Adipocyte (in vitro differentiated cells): ENCODE measurements around the gene MCM7.
"Not testable (repeated sequence)": the region's sequence is repeated elsewhere in the genome, so short reads cannot be mapped to it uniquely, and the experiment has no call there.

Experiments used
- DNase-seq: peaks from one replicate; pipeline ENCODE4 v3.0.0-alpha.2; 2015; ENCODE audit warnings: low read depth
- H3K27me3 ChIP-seq: replicated peaks from 2 replicates; pipeline ENCODE4 v1.7.0; 2013; ENCODE audit warnings: mild to moderate bottlenecking, low read length, moderate library complexity; ENCODE audit not compliant: control insufficient read depth, insufficient read depth
- H3K36me3 ChIP-seq: 2 replicates; pipeline ENCODE4 v1.7.0; 2013; ENCODE audit warnings: low read length, mild to moderate bottlenecking, moderate library complexity; ENCODE audit not compliant: control insufficient read depth, insufficient read depth, severe bottlenecking
- H3K4me1 ChIP-seq: 2 replicates; pipeline ENCODE4 v1.7.0; 2013; ENCODE audit warnings: mild to moderate bottlenecking, low read length, moderate library complexity; ENCODE audit not compliant: control insufficient read depth, insufficient read depth
- H3K4me3 ChIP-seq: 2 replicates; pipeline ENCODE4 v1.7.0; 2013; ENCODE audit warnings: mild to moderate bottlenecking, low read length, moderate library complexity
- H3K9ac ChIP-seq: 2 replicates; pipeline ENCODE4 v1.7.0; 2013; ENCODE audit warnings: mild to moderate bottlenecking, low read length, moderate library complexity
- H3K9me3 ChIP-seq: 2 replicates; pipeline ENCODE4 v1.7.0; 2013; ENCODE audit warnings: mild to moderate bottlenecking, low read length, moderate library complexity; ENCODE audit not compliant: control insufficient read depth

The MCM7 gene

DNA sequence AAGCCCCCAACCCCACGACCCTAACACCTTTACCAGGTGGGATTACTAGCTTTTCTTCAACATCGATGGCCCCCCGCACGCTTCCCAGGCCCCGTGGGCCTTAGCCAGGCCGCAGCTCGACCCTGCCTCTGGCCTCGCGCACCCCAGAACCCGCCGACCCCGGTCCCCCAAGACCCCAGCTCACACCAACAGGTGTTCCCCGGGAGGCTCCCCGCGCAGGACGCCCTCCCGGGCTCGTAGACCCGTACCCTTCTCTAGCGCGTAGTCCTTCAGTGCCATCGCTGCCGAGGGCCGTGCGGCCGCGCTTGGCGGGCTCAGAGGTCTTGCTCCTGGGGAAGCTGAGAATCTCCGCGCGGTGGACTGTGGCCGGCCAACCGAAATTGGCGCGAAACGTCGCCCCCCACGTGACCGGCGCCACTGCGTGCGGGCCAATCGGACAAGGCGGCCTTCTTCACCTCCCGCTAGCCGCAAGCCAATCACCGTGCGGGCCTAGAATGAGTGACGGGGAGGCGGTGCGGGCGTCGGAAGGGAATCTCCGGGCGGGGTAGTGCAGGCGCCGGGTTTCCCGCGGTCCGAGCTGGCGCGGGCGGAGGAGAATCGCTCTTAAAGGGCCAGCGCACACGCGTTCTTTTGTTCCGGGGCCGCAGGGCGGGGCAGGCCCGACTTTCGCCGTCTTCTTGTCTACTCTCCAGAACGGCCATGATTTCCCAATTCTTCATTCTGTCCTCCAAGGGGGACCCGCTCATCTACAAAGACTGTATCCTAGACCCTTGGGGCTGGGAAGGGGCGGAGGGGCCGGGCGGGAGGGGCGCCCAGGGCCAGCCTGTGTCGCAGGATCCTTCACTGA is at the start of gene MCM7, which contains the start of gene AP4M1:
MCM7 (minus strand) TSS at position 382 of the 847 bp plus-strand sequence; CDS start at position 279, 103 bp downstream.
AP4M1 (plus strand) TSS at position 628 of the 847 bp plus-strand sequence; CDS start at position 700, 72 bp downstream.
- Histone ChIP-seq H3K36me3 (peaks cover 38% of the 10 kb centered on the region), H3K9ac (peak within 1 kb of the TSS; percentile 85), H3K9me3 (no peaks in the 10 kb centered on the region), H3K27me3 (no peaks in the 10 kb centered on the region), H3K4me1 (peaks cover 16% of the 10 kb centered on the region), H3K4me3 (peak within 1 kb of the TSS; percentile 86)
- DNase-seq, result peak; percentile 99

DNA sequence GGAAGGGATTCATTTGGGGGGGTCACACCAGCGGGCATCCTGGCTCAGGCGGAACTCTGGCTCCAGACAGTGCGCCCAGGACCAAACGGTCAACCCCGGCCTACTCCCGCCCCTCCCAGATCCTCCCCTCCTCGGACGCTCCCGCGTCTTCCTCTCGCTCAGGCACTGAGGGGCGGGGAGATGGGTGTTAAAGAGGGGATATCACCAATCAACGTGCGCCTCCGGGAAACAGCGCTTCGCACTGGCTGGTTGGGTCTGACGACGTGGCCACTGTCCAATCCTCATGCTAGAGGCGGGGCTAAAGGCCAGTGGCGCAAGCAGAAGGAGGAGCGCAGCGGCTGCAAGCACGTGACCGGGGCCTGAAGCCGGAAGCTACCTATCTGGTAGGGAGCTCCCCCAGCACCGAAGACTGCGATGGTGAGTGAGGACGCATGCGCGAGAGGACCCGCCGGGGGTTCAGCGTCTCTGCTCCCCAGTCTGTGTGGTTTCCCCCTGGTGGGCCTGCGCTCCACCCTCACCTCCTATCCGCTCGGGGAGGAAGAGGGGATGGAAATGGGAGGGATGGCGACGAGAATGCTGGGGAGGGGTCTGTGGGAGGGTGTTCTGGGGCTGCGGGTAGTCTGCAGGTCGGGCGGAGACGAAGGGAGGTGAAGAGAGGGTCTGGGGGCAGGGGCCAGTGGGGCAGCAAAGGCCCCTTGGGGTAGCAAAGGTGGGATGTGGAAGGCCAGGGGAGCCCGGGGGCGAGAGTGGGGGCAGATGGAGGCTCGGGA is 47.5 kb upstream of the MCM7 start, which contains the start of gene LAMTOR4:
LAMTOR4 (plus strand) TSS at position 360 of the 770 bp plus-strand sequence; CDS start at position 415, 55 bp downstream.
- Histone ChIP-seq H3K9ac (peak within 1 kb of the TSS; percentile 94), H3K4me1 (peaks cover 16% of the 10 kb centered on the region), H3K36me3 (peaks cover 7% of the 10 kb centered on the region), H3K4me3 (peak within 1 kb of the TSS; percentile 95), H3K9me3 (no peaks in the 10 kb centered on the region), H3K27me3 (no peaks in the 10 kb centered on the region)
- DNase-seq, result peak; percentile 99

DNA sequence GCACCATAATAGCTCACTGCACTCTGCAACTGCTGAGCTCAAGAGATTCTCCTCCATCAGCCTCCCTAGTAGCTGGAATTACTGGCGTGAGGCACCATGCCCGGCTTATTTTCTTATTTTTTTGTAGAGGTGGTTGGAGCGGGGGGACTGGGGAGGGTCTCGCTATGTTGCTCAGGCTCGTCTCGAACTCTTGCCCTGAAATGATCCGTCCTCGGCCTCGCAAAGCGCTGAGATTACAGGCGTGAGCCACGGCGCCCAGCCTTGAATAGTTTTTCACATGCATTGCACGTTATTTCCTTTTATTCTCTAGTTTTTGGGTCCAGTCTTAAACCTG is 47.0 kb upstream of the MCM7 start:
- no peaks in the 10 kb centered on the region for H3K9me3 ChIP-seq
- peaks cover 15% of the 10 kb centered on the region for H3K4me1 ChIP-seq
- H3K27me3 ChIP-seq, result no peaks in the 10 kb centered on the region
- DNase-seq, result no peak
- H3K9ac ChIP-seq, result peak overlapping the region; percentile 76
- peak overlapping the region; percentile 95 for H3K4me3 ChIP-seq
- peaks cover 1% of the 10 kb centered on the region for H3K36me3 ChIP-seq

DNA sequence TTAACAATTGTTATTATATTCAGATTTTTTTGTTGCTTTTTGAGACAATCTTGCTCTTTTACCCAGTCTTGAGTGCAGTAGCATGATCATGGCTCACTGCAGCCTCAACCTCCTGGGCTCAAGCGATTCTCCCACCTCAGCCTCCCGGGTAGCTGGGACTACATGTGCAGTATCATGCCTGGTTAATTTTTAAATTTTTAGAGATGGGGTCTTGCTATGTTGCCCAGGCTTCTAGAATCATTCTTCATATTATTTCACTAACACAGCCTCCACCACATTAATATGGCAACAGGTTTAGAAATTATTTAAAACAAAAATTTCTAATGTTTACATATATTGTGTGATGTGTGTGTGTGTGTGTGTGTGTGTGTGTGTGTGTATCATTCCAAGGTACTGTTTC is 46.1 kb upstream of the MCM7 start:
- Histone ChIP-seq H3K27me3 (no peaks in the 10 kb centered on the region), H3K9me3 (no peaks in the 10 kb centered on the region), H3K36me3 (no peaks in the 10 kb centered on the region), H3K4me3 (no peak overlapping the region), H3K4me1 (peaks cover 15% of the 10 kb centered on the region), H3K9ac (no peak overlapping the region)
- no peak for DNase-seq

DNA sequence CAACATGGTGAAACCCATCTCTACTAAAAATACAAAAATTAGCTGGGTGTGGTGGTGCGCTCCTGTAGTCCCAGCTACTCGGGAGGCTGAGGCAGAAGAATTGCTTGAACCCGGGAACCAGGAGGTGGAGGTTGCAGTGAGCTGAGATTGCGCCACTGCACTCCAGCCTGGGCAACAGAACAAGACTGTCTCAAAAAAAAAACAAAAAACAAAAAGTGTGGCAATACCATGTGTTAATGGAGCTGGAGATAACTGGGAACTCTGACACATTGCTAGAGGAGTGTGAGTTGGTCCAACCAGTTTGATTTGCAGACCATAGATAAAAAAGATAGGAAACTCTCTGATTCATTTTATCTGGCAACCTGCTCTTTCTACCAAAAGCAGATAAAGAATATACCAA is 45.2 kb upstream of the MCM7 start:
- not testable (repeated sequence) for H3K9me3 ChIP-seq, DNase-seq, H3K4me3 ChIP-seq, H3K27me3 ChIP-seq, H3K36me3 ChIP-seq, H3K9ac ChIP-seq
- peaks cover 17% of the 10 kb centered on the region for H3K4me1 ChIP-seq

DNA sequence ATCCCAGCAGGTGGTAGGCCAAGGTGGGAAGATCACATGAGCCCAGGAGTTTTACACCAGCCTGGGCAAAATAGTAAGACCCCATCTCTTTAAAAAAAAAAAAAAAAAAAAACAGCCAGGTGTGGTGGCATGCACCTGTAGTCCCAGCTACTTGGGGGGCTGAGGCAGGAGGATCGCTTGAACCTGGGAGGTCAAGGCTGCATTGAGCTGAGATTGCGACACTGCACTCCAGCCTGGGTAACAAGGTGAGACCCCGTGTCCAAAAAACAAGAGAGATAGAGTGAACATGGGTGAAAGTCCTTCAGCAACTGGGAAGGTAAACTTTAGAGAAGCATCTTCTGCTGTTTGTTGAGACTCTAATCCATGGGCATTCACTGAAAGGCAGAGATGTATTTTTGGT is 41.3 kb upstream of the MCM7 start:
- H3K27me3 ChIP-seq, result peaks cover 10% of the 10 kb centered on the region
- H3K4me3 ChIP-seq, result no peak overlapping the region
- H3K9ac ChIP-seq, result no peak overlapping the region
- no peaks in the 10 kb centered on the region for H3K36me3 ChIP-seq
- no peaks in the 10 kb centered on the region for H3K9me3 ChIP-seq
- peaks cover 2% of the 10 kb centered on the region for H3K4me1 ChIP-seq
- no peak for DNase-seq

DNA sequence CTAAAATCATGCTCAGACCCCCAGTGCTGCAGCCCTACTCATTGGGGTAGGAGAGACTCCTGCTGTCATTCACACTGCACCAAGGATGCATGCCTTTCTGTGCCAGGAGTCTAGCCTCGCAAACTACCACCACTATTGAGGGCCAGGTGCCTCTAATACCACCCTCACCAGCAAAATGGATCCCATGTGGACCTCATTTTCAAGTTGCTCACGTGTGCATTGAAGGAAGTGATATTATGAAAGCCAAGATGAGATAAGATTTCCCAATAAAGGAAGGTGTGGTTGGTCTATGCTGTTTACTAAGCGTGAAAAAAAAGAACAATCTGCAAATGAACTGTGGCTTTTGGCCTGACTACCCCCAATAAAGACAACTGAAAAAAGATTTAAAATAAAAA is 40.4 kb upstream of the MCM7 start:
- Histone ChIP-seq H3K9ac (no peak overlapping the region), H3K4me3 (no peak overlapping the region), H3K9me3 (no peaks in the 10 kb centered on the region), H3K36me3 (no peaks in the 10 kb centered on the region), H3K4me1 (peaks cover 2% of the 10 kb centered on the region), H3K27me3 (peaks cover 10% of the 10 kb centered on the region)
- no peak for DNase-seq

DNA sequence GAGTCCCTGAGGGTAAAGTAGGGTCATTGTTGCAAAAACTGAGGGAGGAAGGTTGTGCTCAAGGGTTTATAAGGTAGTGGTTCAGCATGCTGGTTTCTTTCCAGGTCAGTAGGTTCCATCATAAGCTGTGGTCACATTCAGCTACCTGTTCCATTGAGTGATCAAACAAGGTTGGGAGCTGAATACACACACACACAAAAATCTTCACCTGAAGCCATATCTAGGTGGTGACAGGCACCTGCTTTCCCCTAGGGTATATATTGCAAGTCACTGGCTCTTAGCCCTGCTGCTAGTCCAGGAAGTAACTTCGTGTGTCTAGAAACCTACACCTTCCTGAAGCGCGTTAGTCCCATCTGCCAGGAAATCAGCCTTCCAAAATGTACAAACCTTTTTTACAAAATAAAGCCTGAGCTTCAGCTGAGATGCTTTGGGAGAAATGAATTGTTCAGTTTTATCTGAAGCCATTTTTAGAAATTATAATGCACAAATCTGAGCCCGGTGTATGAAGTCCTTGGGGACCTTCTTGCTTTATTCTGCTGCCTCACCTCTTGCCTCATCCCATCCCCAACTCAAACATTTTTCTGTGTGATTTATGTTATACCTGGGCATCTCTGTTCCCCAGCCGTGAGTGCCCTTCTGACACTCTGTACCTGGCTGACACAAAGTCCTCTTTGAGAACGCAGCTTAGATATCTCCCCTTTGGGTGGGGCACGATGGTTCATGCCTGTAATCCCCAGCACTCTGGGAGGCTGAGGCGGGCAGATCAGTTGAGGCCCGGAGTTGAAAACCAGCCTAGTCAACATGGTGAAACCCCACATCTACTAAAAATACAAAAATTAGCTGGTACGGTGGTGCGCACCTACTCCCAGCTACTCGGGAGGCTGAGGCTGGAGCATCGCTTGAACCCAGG is 36.9 kb upstream of the MCM7 start:
- Histone ChIP-seq H3K9me3 (no peaks in the 10 kb centered on the region), H3K4me3 (no peak overlapping the region), H3K9ac (no peak overlapping the region), H3K4me1 (peaks cover 2% of the 10 kb centered on the region), H3K36me3 (no peaks in the 10 kb centered on the region), H3K27me3 (peaks cover 10% of the 10 kb centered on the region)
- DNase-seq, result no peak

DNA sequence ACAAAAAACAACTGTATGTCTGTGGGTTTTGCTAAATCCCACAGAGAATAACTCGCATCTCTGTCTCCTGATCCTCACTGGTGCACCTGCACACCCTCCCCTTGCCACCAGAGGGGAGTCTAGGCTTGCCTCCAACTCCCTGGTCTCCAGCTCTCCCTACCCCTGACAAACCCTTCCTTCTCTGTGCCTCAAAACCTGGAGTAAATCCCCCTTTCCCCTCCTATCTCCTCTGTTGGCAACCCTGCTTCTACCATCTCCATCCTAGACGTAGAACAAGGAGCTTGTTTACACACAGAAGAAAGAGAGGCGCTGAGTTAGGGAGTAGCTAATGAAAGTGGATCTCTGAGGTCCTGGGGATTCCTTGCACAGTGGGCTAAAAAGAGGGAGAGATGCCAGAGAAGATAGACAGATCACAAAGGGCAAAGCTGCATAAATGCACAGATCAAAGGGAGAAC is 31.5 kb upstream of the MCM7 start:
- DNase-seq, result peak; percentile 78
- no peak overlapping the region for H3K4me3 ChIP-seq
- peaks cover 15% of the 10 kb centered on the region for H3K4me1 ChIP-seq
- no peaks in the 10 kb centered on the region for H3K27me3 ChIP-seq
- H3K9me3 ChIP-seq, result no peaks in the 10 kb centered on the region
- H3K9ac ChIP-seq, result peak overlapping the region; percentile 8
- no peaks in the 10 kb centered on the region for H3K36me3 ChIP-seq

DNA sequence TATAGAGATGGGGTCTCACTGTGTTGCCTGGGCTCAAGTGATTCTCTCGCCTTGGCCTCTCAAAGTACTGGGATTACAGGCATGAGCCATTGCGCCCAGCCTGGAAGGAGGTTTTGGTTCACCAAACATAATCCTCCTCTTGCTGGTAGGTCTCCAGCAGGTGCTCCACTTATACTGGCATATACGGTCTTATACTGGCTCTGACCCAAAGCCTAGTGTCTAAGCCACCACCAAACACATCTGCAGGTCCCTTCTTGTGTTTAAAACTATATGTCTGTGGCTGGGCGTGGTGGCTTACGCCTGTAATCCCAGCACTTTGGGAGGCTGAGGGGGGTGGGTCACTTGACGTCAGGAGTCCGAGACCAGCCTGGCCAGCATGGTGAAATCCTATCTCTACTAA is 30.9 kb upstream of the MCM7 start:
- Histone ChIP-seq H3K9ac (no peak overlapping the region), H3K27me3 (no peaks in the 10 kb centered on the region), H3K4me3 (no peak overlapping the region), H3K9me3 (no peaks in the 10 kb centered on the region), H3K36me3 (no peaks in the 10 kb centered on the region), H3K4me1 (peaks cover 15% of the 10 kb centered on the region)
- no peak for DNase-seq
